ENCODE measurements around the gene APEH.

Gene APEH

DNA sequence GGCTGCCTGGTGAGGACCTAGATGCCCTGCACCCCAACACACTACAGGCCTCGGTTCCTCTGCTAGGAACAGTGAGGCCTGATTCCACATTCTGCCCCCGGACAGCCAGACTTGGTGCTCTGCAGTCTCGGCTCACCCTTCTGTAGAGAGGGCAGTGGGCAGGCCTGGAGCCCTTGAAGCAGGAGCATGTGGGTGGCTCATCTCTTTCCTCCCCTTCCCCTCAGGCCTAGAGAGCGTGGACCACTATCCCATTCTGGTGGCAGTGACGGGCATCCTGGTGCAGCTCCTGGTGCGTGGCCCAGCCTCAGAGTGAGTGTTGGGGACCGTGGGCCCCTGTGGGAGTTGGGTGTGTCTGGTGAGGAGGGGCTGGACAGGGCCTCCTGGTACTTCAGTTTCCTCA is 42.0 kb downstream of the APEH start:
- DNase-seq: no peak

DNA sequence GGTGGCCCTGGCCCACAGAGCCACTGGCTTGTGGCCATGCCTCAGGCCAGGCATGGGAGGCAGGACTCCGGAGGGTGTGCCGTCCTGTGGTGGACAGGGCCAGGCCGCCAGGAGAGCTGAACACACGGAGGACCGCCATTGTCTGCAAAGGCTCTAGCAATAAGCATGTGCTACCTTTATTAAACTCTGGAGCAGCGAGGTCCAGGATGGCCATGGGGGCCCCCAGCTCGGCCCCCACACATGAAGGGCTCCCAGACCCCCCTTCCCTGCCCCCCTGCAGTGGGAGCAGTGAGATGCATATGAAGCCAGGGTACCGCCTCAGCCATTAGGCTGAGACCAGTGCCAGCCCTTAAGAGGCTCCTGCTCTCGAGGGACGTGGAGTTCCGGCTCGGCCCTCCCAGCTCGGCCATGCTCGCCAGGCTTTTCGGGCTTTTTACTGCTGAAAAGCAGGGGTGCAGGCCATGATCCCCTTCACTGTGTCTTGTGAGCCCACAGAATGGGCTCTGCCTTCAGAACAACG is 42.6 kb downstream of the APEH start:
- no peak for DNase-seq

DNA sequence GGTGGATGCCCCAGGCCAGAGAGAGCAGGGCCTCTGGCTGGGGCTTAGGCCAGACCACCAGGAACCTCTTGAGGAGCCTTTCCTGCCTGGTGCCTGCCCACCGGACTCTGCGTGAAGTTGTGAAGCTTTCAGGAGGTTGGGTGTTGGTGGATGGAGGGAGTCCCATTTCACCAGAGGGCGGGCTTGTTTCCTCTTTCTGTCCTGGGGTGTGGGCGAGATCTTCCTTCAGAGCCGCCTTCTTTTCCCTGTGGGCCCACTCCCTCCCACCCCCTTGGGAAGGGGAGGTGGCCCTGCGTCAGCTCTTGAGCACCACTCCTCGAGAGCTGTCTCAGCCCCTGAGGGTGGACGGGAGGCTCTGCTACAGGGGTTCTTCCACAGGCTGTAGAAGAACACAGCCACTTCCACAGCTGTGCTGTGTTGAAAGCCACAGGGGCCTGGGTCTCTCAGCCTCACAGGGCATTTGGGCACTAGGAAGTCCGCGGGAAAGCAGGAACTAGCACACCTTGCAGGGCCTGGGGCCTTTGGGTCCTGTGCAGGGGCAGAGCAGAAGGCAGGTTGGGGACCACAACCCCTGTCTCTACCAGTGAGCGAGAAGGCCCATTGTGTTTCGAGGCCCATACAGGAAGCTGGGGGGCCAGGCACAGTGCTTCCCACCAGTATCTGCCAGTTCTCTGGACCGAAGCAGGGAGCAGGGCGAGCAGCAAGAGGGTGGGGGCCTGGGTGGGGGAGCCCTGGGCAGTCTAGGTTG is 43.2 kb downstream of the APEH start:
- no peak for DNase-seq

DNA sequence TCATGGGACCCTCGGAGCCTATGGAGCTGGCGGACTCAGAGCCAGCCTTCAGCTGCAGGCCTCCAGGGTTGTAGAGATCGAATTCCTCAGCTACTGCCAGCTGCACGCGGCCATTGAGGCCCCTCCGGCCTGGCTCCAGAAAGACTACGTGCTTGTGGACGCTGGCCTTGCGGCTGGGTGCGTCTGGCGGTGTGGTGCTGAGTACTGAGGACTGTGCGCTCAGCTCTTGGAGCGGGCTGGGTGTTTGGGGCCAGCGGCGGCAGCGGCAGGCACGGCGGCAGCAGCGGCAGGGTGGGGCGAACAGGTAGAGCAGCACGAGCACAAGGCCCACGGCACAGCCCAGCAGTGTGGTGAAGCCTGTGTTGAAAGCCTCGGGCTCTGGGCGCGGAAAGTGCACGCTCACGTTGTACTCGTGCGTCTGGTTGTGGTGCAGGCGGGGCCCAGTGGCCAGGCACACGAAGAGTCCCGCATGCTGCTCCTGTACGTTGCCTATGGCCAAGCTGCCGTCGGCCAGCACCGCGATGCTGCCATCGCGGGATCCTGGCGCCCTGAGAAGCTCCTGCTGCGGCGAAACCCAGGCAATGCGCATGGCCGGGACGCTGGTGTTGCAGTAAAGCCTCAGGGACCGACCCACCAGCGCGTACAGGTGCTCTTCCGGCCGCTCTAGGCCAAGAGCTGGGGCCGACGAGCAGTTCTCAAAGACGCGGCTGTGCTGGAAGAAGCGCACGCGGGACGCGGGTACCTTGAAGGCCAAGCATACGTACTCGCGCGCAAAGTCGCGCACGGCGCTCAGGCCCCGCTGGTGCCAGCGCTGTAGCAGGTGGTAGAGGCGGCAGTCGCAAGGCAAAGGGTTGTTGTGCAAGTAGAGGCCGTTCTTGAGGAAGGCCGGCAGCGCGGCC is 44.1 kb downstream of the APEH start:
- DNase-seq: no peak

DNA sequence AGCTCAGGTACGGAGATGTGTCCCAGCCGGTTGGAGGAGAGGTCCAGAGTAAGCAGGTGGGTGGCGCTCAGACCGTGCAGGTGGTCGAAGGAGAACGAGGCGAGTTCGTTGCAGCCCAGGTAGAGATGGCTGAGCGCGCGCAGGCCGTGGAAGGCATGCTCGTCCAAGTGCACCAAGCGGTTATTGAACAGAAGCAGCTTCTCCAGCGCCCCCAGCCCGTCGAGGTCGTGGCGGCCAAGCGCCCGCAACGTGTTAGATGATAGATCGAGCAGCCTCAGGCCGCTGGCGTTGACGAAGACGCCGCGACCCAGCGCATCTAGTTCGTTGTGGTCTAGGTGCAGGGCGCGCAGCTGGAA is 44.7 kb downstream of the APEH start:
- no peak for DNase-seq

DNA sequence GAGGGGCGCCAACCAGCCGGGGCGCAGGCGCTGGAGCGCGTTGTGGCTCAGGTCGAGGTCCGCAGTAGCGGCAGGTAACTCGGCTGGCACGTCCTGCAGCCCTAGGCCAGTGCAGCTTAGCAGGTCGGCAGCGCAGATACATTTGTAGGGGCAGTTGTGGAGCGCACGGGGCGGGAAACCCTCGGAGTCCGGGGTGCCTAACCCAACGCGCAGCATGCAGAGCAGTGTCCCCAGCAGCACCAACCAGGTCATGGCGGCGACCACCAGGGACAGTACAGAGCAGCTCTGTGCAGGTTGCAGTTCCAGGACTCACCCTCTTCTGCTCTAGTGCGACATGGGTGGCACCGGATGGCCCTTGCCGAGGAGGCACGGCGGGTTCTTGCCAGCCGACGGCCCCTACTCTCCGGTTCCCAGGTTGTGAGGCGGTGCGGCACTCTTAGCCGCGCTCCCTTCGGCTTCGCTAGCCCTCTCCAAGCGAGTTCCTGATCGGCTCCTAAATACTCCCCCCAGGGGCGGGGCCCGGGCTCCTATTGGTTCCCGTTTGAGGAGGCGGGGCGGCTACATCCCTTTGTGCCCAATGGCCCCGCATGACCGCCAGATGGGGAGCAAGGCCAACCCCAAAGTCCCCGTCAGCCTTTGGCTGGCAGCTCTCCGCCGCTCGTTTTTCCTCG is 45.2 kb downstream of the APEH start, which contains the start of gene AMIGO3:
Gene AMIGO3 (minus strand): TSS at position 471 of the 671 bp plus-strand sequence. CDS start 219 bp downstream, at position 252.
- peak; percentile 91 for DNase-seq

DNA sequence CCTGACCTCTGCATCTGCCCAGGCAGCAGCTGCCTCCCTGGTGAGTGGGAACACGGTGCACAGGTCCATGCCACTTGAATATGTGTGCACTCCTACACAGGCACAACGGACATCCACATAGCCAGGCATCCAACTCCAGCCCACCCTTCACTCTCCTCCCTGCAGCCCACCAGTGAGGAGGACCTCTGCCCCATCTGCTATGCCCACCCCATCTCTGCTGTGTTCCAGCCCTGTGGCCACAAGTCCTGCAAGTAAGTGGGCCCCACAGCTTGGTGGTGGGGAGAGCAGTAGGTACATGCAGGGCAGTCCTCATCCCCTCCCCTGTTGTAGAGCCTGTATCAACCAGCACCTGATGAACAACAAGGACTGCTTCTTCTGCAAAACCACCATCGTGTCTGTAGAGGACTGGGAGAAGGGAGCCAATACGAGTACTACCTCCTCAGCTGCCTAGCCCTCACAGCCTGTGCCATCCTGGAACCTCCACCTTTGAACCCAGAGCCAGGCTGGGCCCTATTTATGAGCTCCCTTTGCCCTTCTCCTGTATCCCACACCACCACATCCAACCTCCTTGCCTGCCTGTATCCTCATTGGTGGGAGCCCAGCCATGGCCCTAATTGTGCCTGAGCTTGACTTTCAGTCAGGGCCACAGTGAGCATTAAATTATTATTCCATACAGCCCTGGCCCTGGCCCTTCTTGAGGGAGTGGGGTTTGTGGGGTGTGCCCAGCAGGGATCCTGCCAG is 46.9 kb downstream of the APEH start:
- DNase-seq: no peak

DNA sequence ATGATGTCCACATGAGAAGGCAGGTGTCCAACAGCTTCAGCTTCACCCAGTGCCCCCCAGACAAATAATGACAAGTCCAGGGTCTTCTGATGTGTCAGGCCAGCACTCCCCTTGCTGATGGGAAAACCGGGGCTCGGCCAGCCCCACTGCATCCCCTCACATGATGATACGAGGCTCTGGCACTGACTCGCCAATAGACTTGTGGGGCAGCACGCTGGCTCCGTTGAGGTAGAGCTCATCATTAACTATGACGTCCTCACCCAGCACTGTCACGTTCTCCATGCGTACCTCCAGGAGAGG is 47.4 kb downstream of the APEH start:
- no peak for DNase-seq

DNA sequence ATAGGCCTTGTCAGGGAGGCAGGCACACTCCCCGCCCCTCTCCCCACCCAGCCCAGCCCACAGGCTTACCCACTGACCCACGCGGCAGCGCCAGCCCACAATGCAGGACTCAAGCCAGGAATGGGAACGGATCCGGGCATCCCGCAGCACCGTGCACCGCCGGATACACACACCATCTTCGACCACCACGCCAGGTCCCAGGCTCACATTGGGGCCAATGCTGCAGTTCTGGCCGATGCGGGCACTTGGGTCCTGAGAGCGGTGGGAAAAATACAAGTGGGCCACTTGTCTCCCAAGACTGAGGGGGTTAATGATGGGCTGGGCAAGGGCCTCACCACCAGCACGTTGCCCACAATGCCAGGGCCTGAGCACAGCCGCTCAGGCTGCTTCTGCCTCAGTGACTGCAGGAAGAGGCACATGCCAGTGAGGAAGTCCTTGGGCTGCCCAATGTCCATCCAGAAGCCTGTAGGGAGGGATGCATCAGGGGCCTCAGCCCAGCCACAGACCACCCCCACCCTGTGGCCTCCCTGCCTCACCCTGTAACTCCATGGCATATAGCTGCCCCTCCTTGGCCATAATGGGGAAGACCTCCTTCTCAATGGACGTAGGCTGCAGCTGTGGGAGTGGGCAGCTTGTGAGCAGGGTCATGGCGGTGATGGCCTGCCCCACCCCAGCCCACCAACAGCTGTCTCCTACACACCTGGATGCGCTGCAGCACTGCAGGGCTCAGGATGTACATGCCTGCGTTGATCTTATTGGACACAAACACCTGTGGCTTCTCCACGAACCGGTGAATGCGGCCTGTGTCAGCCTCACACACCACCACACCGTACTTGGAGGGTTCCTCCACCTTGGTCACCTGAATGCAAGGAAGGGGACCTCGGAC is 48.0 kb downstream of the APEH start:
- DNase-seq: no peak

DNA sequence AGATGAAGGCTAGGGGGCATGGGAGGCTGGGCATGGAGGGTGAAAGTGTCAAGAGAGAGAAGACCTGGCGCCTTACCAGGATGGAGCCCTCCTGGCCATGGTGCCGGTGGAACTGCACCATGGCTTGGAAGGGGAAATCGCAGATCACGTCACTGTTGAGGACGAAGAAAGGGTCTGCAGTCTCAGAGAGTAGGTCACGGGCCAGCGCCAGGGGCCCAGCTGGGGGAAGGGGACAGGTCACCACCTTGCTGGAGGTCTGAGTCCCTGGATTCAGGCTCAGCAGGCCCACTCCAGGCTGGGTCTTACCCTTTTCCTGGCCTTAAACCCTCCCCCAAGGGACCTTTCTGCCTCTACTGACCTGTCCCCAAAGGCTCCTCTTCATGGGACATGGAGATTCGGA is 48.7 kb downstream of the APEH start:
- no peak for DNase-seq

DNA sequence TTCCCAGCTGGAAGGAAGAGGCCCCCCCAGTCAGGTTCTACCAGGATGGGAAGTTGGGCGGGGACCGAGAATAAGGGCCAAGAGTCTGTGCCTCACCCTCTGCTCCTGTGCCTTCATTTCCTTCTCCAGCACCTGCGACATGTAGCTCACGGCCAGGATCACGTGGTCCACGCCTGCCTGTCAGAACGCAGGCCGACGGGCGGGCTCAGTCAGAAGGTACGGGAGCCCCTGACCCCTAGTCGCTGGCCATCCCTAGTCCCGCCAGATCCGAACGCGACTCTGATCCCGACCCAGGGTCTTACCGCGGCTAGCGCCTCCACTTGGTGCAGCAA is 49.1 kb downstream of the APEH start:
- peak; percentile 38 for DNase-seq

DNA sequence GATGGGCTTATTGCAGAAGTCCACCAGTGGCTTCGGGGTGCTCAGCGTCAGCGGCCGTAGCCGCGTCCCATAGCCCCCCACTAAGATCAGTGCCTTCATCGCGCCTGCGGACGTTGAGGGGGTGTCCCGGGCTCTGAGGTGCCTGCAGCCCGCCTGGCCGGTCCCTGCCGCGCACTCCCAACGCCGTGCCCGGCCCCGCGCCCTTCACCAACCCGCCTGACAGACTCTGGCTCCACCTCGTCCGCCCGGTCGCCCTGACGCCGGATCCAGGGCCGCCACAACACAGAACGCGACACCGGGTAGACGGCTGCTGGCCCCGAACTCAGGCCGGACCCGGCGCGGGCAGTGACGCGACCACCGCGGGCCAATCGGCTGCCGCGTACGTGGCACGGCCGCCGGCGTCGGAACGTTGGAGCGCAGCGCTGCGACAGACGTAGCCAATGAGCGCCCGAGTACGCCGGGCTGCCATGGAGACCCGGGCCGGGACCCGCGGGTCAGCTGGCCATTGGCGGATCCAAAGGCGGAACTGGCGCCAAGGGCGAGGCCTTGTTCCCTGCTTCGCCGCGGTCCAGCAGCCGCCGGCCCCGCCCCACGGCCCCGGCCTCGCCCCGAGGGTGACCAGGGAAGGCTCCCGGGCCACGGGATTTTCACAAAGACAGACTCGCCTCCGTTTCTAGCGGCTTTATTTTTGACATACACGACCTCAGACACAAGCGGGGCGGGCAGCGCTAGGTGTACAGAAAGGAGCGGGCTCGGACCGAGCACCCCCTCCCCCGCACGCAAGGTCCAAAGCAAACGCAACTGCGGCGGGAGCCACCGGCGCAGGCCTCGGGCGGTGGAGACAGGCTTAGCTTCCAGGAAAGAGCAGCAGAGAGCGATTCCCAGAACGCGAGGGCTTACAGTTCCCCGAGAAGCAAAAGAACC is 49.7 kb downstream of the APEH start, which contains the start of gene GMPPB:
Gene GMPPB (minus strand): TSS at position 324 of the 924 bp plus-strand sequence. CDS start 225 bp downstream, at position 99.
- DNase-seq: peak; percentile 88

DNA sequence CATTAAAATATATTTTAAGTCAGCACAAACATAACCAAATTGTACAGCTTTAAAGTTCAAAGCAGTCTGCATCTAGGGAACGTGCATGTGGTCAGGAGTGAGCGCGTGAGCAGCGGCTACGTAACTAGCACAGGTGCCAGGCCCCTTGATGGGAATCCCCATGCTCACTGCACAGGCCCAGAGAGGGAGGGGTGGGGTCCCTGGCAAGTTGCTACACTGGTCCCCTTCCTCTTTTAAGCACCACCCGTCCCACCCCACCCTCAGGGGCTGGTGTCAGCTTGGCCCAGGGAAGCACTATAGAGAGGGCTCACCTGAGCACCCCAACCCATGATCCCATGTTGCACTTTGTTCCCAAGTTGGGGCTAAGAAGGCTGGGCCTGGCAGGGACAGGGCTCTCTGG is 50.4 kb downstream of the APEH start:
- DNase-seq: no peak

DNA sequence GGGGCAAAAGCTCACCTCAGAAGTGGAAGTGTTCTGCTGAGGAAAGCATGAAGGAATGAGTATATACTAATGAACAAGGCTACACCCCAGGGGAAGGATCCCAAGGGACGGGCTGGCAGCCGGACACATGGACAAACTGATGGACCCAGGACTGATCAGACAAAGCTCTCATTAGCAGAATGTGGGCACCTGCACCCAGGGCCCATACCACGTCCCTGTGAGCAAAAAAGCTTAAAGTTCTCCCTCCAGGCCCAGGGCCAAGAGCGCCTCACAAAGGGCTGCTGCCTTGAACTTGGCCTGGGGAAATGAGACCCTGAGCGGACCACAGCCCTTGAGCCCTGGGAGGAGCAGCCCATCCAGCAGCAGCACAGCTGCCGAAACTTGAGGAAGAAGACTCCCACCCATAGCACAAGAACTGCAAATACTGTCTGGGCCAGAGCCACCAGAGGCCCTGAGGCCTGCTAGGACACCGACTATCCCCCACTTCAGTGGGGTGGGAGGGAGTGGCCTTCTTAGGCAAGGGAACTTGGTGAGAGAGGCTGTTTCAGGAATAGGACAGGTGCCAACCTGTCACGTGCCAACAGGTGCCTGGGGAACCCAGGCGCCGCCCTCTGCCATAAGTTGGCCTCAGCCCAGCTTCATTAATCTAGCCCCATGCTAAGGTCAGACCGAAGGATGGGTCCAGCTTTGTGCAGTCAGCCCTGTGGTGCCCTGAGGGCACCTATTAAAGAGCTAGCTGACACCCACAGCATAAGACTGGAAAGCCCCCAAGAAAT is 51.9 kb downstream of the APEH start:
- DNase-seq: no peak

DNA sequence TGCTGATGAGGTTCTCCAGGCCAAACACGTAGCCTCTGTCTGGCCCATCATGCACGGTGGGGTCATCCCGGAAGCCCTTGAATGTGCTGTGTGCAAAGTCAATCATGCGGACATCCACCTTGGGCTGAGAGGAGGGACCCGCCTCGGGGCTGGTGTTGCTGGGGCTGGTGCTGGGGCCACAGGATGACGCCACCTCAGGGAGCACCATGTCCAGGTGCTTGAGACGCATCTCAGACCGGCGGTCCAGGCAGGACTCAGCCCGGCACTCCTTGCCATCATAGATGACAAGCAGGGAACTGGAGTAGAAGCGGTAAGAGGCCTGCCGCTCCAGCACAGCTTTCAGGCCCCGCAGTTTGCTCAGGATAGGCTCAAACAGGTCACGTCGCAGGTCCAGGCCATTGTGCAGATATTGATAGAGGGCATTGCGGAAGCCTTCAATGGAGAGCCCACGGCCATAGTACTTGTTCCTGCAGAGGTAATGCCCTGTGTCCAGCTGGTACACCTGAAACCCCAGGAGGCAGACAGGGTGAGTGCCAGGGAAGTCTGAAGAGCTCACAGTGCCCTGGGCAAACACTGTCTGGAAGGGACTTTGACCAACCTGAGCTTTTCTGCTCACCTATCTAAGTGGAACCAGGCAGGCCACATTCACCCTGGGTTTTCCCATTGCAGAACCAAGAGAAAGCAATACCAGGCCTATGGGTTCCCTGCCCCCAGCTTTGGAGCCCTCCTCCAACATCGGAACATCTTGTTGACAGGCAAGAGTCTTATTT is 53.2 kb downstream of the APEH start:
- no peak for DNase-seq

DNA sequence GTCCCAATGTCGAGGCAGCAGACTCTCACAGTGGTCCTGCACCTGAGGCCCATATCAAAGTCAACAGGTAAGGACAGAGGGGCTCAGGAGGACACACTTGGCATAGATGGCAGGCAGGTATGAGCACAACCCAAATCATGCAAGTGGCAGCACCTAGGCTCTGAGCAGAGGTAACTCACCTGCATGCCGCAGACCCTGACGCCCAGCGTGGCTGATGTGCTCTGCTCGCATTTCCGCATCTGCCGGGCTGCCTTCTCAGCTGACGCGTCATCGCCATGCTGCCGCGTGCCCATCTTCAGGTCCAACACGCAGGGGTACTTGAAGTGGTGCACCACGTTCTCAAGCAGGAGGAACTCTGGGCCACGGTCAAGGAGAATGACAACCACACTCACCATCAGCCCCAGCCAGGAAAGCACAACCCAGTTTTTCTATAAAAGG is 53.8 kb downstream of the APEH start:
- no peak for DNase-seq

DNA sequence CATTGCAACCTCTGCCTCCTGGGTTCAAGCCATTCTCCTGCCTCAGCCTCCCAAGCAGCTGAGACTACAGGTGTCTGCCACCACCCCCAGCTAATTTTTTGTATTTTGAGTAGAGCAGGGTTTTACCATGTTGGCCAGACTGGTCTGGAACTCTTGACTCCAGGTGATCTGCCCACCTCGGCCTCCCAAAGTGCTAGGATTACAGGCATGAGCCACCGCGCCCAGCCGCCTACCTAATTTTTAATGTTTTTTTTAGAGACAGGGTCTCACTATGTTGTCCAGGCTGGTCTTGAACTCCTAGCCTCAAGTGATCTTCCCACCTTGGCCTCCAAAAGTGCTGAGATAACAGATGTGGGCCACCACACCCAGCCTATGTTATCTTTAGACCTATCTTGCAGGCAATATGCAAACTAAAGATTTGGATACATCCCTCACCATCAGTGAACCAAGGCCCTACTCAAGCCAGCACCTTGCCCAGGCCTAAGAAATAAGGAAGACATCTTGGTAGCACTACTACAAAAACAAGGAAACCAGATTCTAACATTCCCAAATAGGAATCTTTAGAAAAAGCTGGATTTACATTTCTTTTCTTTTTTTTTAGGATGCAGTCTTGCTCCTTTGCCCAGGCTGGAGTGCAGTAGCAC is 55.9 kb downstream of the APEH start:
- no peak for DNase-seq

DNA sequence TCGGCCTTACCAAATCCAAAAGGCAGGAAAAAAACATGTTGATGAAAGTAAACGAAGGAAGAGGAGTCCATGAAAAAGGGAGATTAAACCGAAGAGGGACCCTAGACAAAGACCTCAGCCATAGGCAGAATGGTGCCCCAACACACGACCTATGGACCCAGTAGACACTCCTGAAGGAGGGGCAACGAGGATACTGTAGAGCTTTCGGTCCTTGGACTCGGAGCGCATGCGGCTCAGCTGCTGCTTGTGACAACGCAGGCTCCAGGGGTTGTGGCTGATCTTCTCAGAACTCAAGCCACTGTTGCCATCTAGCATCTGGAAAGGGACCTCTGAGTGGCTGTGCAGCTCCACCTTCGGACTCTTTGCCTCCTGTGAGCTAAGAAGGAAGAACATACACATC is 58.4 kb downstream of the APEH start:
- no peak for DNase-seq

Data from activated gamma-delta T cell treated with Interleukin-2 at 50 U/mL for 16 hours (primary cell).